C1 segment of cervical spinal cord (tissue), 14 donors: Measurements from ENCODE around the gene SPART.
A peak's percentile ranks its signal among the peaks of the same experiment; 100 is the strongest.

Source experiments
- DNase-seq, 14 donors: peaks; one replicate each; lab custom pipeline; 2025; lab: John Stamatoyannopoulos, UW

Gene SPART

DNA sequence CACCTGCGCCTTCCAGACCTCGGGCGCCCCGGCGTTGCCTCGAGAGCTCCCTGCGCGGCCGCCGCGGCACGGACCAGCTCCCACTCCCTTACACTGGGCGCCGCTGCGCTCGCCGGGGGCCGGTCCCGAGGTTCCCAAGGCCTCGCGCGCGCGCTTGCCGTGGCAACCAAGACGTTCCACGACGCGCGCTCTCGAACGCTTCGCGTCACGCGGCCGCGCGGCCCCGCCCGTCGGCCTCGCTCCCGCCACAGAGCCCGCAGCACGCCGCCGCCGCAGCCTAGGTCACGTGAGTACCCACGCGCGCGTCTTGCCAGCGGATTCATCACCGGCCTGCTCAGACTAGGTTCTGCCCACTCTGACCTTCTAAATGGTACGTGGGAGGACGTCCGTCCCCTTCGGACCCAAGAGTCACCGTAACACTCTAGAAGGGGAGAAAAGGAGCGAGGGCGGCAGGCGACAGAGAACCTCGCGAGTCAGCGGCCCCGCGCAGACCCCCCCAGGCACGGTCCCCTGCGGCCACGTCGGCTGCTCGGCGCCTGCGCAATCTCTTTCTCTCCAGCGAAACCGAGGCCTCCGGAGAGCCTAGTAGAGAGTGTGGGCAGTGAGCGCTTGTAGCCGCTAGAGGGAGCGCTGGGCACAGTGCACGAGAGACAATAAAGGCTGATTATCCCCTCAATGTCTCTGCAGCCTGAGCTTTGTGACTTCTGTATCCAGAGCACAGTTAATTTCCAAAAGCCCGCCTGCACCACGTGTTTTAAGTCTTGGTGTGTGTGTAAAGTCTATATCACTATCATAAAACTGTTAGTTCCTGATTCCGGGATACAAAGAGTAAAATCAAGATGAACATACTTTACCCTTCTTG lies at the start of gene SPART:
Gene SPART, minus strand, starts transcription at position 173 of the 862 bp plus-strand sequence. CDS start 10,564 bp downstream, outside the sequence.
- peak; percentile 86 to 100 (median 98) for DNase-seq

DNA sequence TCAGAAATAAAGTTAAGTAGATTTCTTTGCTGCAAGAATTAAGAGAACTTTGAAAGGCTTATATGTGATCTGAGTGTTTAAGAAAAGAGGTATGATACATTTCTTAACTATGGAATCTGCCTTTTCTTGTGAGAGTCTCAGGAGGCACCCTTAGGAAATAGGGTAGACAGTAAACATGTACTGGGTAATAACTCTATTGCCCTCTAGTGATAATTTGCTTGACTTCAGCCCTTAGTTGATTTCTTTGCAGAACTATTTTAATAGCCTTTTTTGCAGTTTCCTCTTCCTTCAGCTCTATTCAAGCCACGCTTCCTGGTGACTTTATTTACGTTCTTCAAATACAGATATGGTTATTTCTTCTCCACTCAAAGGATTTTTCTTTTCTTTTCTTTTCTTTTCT lies 49.1 kb upstream of the SPART start:
- DNase-seq, result no peak

DNA sequence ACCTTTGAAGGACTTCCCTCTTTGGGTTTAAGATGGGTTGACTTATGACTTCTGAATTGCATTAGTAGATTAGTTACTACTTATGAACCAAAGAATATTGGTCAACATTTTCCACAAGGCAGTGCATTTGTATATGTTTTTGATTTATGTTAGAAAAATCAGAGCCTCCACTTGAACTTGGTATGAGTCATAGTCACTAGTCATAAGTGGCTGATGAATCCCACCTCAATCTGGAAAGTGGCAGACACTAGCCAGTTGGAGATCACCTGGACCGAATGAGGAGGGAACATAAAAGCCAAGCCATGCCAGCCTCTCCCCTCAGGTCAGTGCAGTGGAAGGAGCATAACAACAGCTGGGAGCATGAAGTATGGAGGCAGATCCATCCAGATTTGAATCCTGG lies 39.3 kb upstream of the SPART start:
- no peak for DNase-seq

DNA sequence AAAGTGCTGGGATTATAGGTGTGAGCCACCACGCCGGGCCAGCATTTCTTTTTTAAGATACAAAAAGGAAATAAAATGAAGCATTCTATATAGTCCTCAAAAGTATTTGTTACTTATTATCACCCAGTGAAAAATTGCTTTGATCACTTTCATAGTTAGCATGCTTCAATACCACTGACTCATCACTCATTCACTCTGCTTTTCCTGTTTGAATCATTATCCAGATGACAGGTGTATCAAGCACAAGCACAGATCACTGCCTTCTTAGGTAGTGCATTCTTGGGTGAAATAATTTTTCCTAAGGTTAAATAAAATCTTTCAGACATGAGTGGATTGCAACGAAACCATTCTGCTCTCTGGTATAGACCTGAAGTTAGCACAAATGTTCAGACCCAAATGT lies 35.8 kb upstream of the SPART start:
- no peak for DNase-seq

DNA sequence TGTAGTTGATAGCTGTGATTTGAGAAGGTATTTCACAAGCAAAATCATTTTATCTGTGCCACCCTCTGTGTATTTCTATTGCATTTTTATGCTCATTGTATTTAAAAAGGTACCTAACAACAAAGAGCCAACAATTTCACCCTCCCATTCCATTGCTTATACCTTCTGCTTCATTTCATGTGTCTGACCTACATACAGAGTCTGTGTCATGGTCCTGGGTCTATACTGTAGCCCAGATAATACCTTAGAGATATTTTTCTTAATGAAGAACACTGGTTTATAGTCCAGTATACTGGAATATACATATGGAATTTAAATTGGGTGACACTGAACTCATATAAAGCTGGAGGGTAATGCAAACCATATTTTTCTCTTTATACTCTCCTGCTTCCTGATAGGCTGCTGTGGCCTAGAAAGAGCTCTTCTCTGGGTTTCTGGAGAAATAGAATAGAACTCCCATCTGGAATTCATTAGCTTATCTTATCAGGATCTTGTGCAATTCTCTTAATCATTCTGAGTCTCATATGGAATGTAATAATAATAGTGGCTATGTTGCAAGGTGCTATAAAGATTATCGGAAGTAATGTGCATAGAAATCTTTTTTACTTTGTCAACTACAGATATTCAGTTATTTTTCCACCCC lies 31.8 kb upstream of the SPART start:
- DNase-seq, result no peak

- DNase-seq, result no peak
These were observed 27.9 kb upstream of the SPART start for GRCh38 chr13:36374063-36374462.

- no peak for DNase-seq
These were observed 25.0 kb upstream of the SPART start for GRCh38 chr13:36371185-36371584.

DNA sequence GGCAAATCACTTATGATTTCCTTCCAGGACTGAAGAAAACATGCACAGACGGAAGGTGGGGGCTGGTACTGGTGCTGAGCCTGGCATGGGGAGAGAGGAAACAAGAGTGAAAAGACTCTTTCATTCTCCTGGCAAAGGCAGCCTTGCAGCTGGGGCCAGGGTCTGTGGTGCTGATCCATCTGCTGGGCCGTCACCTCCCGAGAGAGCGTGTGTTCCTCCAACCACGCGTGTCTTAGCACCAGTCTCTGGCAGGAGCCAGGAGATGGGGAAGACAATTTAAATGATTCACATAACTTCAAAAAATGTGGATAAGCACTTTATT lies 23.9 kb upstream of the SPART start:
- peak in 12 of 14 donors; percentile 15 to 68 (median 50) for DNase-seq

DNA sequence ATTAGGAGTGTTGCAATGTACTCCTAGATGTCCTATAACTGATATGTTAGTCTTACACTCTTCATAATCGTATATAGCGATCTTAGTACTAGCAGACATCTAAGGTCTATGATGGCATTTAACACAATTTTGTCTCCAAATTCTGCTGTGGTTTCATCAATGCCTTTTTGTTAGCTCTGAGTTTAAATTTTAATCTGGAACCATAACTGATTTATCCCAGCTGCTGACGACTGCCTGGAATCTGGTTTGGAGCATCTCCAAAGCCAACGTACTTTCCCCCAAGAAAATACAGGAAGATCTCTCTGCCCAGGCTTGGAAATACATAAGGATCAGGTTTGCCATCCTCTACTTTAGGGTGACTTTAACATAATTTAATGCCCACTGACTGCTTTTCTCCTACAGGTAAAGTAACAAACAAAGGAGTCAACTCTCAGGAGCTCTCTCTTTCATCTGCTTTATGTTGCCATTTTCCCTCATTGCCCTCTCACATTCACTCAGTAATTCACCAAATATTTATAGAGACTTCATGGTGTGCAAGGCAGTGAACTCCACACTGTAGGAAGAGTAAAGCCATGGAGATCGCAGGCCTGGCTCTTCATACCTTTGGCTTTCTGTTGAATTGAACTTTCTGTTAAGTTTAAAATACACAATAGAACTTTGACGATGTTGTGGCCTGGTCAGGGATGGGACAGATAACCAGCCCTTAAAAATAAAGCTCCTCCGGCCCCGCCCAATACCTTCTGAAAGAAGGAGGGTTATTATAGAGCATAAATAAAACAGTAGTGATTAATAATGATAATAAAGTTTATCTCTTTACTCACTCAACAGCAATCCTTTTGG lies 23.3 kb upstream of the SPART start:
- peak in 1 of 14 donors; percentile 28 for DNase-seq

GRCh38 chr13:36366031-36366430 lies 19.8 kb upstream of the SPART start:
- DNase-seq, result no peak

DNA sequence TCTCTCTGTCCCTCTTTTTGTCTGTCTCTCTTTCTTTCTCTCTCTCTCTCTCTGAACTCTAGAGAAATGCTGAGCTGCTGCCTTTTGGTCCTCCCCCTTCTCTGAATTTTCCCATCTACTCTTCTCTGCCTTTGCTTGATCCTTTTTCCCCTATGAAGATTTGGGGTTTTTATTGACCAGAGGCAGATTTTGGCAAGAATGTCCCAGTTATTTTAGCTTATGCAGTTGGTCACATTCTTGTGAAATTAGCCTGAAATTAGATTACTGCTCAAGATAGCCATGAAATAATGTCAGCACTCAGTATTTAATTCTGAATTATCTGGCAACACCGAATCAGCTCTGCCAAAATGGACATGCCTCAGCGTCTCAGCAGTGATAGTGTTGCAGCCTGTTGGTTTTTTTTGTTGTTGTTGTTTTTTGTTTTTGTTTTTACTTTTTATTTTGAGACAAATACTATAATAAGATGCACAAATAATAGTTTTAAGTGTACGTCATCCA lies 17.2 kb upstream of the SPART start:
- DNase-seq, result no peak

DNA sequence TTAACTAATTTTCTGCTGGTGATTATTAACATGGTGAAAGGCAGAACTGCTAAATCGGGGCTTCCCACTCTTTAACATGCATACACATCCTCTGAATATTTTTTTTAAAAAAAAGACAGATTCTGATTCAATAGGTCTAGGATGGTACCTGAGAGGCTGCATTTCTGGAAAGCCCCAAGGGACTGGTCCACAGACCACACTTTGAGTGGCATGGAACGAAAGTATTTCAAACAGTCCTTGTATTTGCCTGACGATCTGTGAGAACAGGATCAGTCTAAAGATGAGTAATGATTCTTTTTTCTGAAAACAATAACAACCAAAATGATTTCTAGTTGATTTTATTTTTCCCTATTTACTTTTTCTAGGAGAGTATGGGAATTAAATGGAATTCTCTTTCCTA lies 16.7 kb upstream of the SPART start:
- no peak for DNase-seq

- DNase-seq, result no peak
These were observed 16.1 kb upstream of the SPART start for GRCh38 chr13:36362251-36362650.

DNA sequence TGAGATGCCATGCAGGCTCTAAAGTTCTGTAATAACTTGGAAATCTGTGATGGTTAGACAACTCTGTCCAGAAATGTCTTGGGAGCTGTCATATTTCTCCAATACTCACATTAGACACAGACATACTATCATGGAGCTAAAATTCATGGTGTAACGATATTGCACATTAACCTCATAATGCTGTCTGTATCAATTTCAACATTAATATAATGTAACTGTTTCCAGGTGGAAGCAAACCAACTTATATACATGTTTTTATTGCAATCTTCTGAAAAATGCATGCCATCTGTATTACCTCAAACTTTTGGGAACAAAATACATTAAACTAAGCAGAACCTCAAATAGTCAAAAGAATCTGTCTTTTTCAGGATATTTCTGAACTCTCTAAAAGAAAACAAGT lies 14.7 kb upstream of the SPART start:
- no peak for DNase-seq

DNA sequence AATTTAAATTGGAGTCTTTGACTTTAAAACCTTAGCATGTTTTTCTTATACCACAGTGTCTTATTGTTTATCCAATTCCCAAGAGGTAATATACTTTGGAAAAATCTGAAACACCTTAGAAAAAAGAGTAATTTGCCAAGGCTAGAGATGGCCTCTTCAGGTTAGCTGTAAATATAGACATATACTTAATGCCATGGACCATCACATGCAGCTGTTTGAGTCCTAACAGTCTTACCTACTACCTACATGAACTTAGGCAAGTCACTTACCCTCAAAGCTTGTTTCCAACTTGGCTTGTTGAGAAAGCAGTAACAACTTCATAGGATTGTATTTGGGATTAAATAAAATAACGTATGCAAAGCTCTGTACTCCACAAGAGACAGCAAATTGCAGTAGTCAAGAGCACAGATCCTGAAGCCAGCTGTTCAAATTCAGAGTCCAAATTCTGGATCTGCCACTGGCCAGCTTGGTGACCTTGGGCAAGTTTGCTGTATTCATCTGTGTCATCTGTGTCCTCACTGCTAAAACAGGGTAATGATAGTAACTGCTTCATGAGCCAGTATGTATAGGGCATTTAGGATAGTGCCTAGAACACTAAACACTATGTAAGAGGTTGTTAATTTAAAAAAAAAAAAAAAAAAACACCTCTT lies 13.2 kb upstream of the SPART start:
- no peak for DNase-seq

GRCh38 chr13:36358175-36358718 lies 12.1 kb upstream of the SPART start:
- DNase-seq, result no peak

DNA sequence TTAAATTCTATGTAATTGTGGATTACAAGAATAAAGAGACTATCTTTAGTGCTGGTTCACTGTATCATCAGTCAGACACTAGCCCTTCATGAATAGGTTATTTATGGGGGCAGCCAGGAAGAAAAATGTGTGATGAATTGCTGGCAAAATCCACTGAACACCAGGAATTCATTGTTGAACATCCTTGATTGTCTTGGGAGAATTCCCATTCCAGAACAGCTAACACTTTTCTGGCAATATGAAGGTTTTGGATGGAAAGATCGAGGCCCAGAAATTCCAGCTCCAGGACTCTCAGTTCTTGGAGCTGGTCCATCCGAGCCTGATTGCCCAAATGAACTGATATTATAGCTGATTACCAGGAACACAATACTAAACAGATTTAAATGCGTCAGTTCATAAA lies 11.5 kb upstream of the SPART start:
- no peak for DNase-seq

GRCh38 chr13:36357231-36357630 lies 11.0 kb upstream of the SPART start:
- DNase-seq, result no peak

- no peak for DNase-seq
These were observed 9.9 kb upstream of the SPART start for GRCh38 chr13:36356058-36356457.

DNA sequence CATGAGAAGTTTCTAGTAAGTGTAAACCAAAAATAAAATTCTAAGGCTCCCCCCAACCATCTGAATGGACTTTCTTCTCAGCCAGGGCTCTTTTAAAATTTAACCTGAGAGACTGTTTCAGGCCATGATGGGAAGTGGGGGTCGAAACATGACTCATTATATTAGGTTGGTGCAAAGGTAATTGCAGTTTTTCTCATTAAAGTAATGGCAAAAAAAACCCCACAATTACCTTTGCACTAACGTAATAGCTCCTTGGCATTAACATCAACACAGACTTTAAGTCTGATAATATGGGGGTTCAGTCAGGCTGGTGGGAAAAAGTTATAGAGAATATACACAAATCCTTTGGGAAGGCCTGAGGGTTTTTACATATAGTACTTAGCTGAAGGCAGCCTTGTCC lies 9.4 kb upstream of the SPART start:
- no peak for DNase-seq

GRCh38 chr13:36354842-36355623 lies 8.8 kb upstream of the SPART start:
- DNase-seq, result no peak
